ENCODE data around the gene EEPD1. TPM values are rescaled to one million over a fixed set of nuclear protein-coding genes. Genes with fewer than 3 reads are reported as not detected.

The EEPD1 gene
- 0.27 and 2.5 TPM in 2 replicates for total RNA-seq

DNA sequence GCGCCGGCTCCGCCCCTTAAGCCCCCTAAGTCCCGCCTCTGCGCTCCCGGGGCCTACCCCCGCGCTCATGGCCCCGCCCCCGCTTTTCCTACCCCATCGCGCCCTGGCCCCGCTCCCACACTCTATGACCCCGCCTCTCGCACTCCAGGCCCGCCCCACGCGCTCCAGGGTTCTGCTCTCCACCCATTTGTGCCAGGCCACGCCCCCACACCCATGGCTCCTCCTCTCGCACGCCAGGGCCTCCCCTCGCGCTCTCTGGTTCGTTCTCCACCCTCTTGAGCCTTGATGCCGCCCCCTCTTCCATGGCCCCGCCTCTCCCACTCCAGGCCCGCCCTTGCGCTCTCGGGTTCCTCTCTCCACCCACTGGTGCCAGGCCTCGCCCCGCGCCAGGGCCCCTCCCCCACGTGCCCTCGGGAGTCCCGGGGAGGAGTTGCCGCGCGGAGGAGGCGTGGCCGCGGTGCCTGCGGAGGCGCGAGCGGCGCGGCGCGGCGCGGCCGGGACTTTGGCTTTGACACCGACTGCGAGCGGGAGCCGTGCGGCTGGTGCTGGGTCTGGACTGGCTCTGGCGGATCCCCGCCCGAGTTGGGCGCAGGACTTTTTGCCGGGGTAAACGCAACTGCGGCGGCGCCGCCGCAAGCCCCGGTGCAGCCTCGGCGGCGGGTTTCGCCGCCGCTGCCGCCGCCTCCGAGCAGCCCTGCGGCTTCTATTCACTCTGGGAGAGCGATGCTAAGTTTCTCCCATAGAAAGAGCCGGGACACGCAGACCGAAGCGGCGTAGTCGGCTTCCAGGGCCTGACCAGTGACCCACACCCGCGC lies at the start of gene EEPD1:
Gene EEPD1 (plus strand): TSS at position 499 of the 815 bp plus-strand sequence. CDS start 1,071 bp downstream, outside the sequence.

Small RNAs within 50 kb of the gene (small RNA-seq; reads per million reads assigned to genes)
- gene AC006960.1 (not detected), gene AC007327.1 (not detected), gene RF00019 (not detected)

Other genes starting within 250 kb of the EEPD1 start
- 154 and 245 TPM in 2 replicates for gene ANLN, start 236.6 kb downstream of the EEPD1 start, total RNA-seq

All from thoracic aorta endothelial cell (primary cell).